Right lobe of liver (tissue), 4 donors: ENCODE results near the gene FAM151A.

Experiments
- POLR2A ChIP-seq: fragments of 450-650 bp; IDR thresholded peaks from one replicate; pipeline ENCODE4 v1.6.1; 2017; ENCODE audit warnings: antibody characterized with exemption, mild to moderate bottlenecking
- TF ChIP-seq, protein P1 (sequence below), 4 donors: fragments of 200-600 bp in 3 of 4; fragments of 450-650 bp in 1 of 4; IDR thresholded peaks; one replicate each; pipeline versions ENCODE4 v1.5.1 to v1.8.0; 2016 to 2022; ENCODE audit warnings: antibody characterized with exemption in 4 of 4, mild to moderate bottlenecking in 2 of 4
- donor health status: DM: no; HTN: no; CAD: no.
- donor health status: DM: no; HTN: no; CAD: no.
- donor health status: DM: no; HTN: yes; CAD: no.

DNA sequence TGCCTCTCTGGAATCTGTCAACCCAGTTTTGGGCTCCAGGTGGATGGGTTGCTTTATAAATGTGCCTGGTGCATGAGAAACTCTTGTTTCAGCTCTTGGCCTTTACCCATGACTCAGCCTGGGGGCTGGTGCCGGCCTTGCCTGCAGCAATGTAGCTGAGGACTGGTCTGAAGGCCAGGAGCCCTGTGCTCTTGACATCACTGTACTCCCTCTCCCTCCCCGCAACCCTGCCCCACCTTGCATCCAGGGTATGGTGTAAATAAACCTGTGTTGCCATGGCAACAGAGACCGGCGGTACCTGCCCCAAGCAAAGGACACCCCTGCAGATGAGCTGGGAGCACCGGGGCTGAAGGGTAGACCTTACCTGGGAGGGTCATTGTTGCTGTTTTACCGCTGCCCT lies 13.3 kb downstream of the FAM151A start:
- TF ChIP-seq POLR2A: no peak
- TF ChIP-seq, protein P1, sequence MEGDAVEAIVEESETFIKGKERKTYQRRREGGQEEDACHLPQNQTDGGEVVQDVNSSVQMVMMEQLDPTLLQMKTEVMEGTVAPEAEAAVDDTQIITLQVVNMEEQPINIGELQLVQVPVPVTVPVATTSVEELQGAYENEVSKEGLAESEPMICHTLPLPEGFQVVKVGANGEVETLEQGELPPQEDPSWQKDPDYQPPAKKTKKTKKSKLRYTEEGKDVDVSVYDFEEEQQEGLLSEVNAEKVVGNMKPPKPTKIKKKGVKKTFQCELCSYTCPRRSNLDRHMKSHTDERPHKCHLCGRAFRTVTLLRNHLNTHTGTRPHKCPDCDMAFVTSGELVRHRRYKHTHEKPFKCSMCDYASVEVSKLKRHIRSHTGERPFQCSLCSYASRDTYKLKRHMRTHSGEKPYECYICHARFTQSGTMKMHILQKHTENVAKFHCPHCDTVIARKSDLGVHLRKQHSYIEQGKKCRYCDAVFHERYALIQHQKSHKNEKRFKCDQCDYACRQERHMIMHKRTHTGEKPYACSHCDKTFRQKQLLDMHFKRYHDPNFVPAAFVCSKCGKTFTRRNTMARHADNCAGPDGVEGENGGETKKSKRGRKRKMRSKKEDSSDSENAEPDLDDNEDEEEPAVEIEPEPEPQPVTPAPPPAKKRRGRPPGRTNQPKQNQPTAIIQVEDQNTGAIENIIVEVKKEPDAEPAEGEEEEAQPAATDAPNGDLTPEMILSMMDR (IDR thresholded peaks at IDR 0.05): no peak
